ENCODE measurements around the gene COMMD10.

DNA sequence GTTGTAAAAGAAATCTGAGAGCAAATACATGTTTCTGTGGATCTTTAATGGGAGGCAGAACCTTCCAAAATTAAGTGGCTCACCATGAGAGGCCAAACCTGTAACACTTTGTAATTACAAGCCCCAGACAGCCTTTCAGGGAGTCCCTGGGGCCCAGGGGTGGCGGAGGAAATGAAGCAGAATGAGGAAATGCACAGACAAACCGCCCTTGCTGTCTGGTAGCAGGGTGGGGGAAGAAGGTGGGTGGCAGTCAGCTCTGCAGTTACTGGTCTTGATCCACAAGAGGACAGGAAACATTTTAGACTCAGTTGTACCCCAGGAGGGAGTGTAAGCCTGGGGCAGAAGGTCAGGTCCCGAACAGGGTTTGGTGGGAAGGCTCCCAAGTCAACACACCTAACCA, 46.0 kb upstream of the COMMD10 start:
- TF ChIP-seq, protein P1, sequence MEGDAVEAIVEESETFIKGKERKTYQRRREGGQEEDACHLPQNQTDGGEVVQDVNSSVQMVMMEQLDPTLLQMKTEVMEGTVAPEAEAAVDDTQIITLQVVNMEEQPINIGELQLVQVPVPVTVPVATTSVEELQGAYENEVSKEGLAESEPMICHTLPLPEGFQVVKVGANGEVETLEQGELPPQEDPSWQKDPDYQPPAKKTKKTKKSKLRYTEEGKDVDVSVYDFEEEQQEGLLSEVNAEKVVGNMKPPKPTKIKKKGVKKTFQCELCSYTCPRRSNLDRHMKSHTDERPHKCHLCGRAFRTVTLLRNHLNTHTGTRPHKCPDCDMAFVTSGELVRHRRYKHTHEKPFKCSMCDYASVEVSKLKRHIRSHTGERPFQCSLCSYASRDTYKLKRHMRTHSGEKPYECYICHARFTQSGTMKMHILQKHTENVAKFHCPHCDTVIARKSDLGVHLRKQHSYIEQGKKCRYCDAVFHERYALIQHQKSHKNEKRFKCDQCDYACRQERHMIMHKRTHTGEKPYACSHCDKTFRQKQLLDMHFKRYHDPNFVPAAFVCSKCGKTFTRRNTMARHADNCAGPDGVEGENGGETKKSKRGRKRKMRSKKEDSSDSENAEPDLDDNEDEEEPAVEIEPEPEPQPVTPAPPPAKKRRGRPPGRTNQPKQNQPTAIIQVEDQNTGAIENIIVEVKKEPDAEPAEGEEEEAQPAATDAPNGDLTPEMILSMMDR (optimal IDR thresholded peaks at IDR 0.05 in 1 of 3, IDR thresholded peaks at IDR 0.05 in 1 of 3, conservative IDR thresholded peaks at IDR 0.05 in 1 of 3; ENCODE audit: extremely low read depth in 1 of 3, insufficient read depth in 2 of 3, low read length in 3 of 3), result no peak
- no peak for TF ChIP-seq EZH2 (IDR thresholded peaks at IDR 0.05; ENCODE audit: low read length)
